Pons (tissue), 1 donor: ENCODE data around the gene RBM27.
"Not testable (repeated sequence)": the region's sequence is repeated elsewhere in the genome, so short reads cannot be mapped to it uniquely, and the experiment has no call there.

Source experiments
- DNase-seq: peaks from one replicate; pipeline ENCODE4 v3.0.0-alpha.2; 2016; ENCODE audit warnings: low spot score

The RBM27 gene

GRCh38 chr5:146203011-146203871 is at the start of gene RBM27:
RBM27 (plus strand) TSS chr5:146203605; CDS start chr5:146203766, 161 bp downstream.
- DNase-seq = peak; percentile 99

- no peak for DNase-seq
Observed at GRCh38 chr5:146158255-146158654, 45.1 kb upstream of the RBM27 start.

GRCh38 chr5:146164382-146164781 is 39.0 kb upstream of the RBM27 start:
- DNase-seq = no peak

GRCh38 chr5:146165460-146165859 is 37.9 kb upstream of the RBM27 start:
- DNase-seq = no peak

DNA sequence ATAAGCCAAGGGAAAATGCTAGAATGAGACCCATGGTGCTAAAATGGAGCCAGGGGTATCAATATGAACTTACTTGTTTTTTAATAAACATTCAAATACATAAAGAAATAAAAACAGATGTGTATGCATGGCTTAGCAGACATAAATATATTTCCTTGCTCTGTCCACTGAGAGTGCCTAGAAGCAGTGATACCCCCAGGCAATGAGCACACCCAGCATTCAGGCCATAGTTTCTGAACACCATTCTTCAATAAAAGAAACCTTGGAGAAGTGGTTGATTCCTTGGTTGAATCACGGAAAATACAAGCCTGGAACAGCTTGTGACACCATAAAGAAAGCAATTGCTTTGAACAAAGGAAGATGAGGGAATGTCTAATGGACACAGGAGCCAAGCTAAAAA is 37.5 kb upstream of the RBM27 start:
- no peak for DNase-seq

GRCh38 chr5:146169076-146169475 is 34.3 kb upstream of the RBM27 start:
- no peak for DNase-seq

- DNase-seq = not testable (repeated sequence)
Observed at GRCh38 chr5:146173049-146173448, 30.4 kb upstream of the RBM27 start.

- no peak for DNase-seq
Observed at GRCh38 chr5:146173597-146173996, 29.8 kb upstream of the RBM27 start.

DNA sequence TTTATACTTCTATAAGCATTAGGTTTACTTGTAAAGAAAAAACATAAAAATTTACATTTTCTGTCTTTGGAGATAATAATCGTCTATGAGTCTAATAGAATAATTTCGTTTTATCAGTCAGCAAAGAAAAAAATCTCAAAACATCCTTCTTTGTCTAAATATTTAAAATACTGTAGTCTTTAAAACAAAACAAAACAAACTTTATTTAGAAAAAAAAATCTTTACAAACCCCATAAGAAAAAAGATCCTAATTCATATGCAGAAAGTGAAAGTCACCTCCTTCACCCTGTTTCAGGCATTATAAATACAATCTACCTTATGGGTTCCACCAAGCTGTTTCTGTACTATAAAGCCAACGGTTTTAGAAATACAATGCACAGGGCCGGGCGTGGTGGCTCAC is 26.6 kb upstream of the RBM27 start:
- no peak for DNase-seq

- no peak for DNase-seq
Observed at GRCh38 chr5:146179696-146180095, 23.7 kb upstream of the RBM27 start.

DNA sequence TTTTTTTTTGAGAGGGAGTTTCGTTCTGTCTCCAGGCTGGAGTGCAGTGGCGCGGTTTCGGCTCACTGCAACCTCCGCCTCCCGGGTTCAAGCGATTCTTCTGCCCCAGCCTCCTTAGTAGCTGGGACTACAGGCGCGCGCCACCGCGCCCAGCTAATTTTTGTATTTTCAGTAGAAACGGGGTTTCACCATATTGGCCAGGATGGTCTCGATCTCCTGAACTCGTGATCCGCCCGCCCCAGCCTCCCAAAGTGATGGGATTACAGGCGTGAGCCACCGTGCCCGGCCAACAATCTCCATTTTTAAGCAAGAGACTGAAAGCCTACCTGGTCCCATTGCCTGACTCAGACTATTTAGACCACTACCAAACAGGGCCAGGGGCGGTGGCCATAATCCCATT is 20.0 kb upstream of the RBM27 start:
- DNase-seq = not testable (repeated sequence)

- DNase-seq = no peak
Observed at GRCh38 chr5:146185161-146185560, 18.2 kb upstream of the RBM27 start.

DNA sequence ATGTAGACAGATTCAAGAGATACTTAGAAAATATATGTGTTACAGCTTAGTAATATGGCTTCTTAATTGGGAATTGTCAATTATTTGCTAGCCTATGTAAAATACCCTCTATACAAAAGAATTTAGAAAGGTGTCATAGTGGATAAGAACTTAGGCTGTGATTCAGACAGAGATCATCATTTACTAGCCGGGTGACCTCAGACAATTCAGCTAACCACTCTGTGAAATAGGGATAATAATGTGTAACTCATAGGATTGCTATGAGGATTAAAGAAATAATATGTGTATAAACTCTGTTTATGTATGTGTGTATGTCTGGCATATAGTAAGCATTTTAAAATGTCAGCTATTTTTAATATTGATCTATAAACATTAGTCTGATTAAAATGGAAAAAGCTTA is 15.0 kb upstream of the RBM27 start:
- no peak for DNase-seq

DNA sequence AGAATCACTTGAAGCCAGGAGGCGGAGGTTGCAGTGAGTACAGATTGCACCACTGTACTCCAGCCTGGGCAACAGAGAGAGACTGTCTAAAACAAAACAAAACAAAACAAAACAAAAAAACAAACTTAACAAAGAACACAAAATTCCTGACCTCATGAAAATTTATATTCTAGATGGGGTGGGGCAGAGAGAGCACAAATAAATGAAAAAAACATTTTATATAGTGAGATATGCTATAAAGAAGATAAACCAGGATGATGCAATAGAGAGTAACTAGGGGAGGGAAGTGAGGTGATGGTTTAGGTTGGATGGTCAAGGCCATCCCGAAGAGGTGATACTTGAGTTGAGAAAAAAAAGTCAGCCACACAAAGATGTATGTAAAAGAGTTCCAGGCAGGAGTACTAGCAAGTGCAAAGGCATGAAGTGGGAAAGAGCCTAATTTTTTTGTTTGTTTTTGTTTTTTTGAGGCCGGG is 10.8 kb upstream of the RBM27 start:
- DNase-seq = no peak

DNA sequence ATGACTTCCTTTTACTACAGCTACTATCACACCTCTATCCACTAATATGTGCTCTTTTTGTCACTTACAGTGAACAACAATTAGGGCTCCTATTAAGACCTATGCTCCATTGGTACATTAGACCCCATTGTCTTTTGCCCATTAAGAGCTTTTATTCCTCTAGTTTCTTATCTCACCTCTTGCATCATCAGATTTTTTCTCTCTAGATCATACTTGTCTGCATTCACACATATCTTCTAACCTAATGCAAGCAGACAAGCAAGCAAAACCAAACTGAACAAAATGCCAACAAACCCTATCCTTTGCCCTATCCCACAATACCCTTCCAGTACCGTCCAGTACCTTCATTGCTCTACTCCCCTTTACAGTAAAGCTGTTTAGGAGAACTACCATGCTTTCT is 10.1 kb upstream of the RBM27 start:
- DNase-seq = no peak

DNA sequence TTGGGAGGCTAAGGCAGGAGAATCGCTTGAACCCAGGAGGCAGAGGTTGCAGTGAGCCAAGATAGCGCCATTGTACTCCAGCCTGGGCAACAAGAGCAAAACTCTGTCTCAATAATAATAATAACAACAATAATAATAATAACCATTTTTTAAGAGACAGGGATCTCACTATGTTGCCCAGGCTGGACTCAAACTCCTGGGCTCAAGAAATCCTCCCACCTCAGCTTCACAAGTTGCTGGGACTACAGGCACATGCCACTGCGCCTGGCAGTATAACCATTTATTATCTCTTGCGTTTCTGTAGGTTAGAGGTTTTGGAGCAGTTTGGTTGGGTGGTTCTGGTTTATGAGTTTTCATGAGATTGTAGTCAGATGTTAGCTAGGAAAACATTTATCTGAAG is 8.4 kb upstream of the RBM27 start:
- DNase-seq = not testable (repeated sequence)

DNA sequence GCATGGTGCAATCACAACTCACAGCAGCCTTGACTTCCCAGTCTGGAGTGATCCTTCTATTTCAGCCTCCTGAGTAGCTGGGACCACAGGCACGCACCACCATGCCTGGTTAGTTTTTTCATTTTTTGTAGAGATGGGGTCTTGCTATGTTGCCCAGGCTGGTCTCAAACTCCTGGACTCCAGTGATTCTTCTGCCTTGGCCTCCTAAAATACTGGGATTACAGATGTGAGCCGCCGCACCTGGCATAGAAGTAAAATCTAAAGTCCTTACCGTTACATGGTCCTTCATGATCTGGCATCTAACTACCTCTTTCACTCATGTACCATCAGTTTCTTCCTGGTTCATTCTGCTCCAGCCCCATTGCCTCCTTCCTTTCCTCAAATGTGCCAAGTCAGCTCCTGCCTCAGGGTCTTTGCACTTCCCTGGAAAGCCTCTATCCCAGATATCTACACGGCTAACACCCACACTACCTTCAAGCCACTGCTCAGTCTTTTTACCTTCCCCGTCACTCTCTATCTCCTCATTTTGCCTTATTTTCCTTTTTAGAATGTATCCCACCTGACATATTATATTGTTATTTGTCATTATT is 6.9 kb upstream of the RBM27 start:
- no peak for DNase-seq

GRCh38 chr5:146199176-146199815 is 4.1 kb upstream of the RBM27 start:
- no peak for DNase-seq

- DNase-seq = not testable (repeated sequence)
Observed at GRCh38 chr5:146201795-146202194, 1.6 kb upstream of the RBM27 start.

GRCh38 chr5:146203872-146204192 is 427 bp downstream of the RBM27 start:
- no peak for DNase-seq

- DNase-seq = no peak
Observed at GRCh38 chr5:146205499-146206202, 2.2 kb downstream of the RBM27 start.

DNA sequence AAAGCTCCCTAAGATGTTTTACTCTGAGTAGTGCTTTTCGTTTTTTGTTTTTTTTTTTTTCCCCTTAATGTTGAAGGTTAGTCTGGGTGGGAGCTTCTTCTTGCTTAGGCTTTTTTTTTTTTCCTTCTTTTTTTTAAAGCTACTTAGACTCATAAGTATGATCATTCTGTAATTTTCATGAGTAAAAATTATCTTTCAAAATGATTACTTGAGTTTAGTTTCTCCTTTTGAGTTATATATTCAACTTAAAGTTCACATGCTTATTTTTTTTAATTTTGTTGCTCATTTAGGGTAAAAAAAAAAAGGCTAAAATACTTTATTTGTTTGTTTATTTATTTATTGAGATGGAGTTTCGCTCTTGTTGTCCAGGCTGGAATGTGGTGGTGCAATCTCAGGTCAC is 2.9 kb downstream of the RBM27 start:
- DNase-seq = no peak
